Natural killer cell (primary cell): ENCODE results near the gene XXYLT1. TPM values are rescaled to one million over a fixed set of nuclear protein-coding genes. Genes with fewer than 3 reads are reported as not detected.

Experiments used
- ATAC-seq, 3 donors: fragments of 150-1000 bp in 2 of 3; fragments of 200-7000 bp in 1 of 3; cut with Tn5 transposase; 1 replicate in 1 of 3; 2 replicates in 2 of 3; pipeline ENCODE4 v1.10.0; 2021; ENCODE audit warnings: mild to moderate bottlenecking in 2 of 3, moderate library complexity in 2 of 3
- DNase-seq, 2 donors: peaks; one replicate each; pipeline versions ENCODE4 v3.0.0 to v3.0.0-alpha.2; 2013 to 2021; ENCODE audit warnings: mixed read lengths in 1 of 2
- H3K27ac ChIP-seq: one replicate; pipeline ENCODE4 v1.5.1; 2013; ENCODE audit warnings: mild to moderate bottlenecking, low read length
- H3K27me3 ChIP-seq: one replicate; pipeline ENCODE4 v1.6.1; 2013; ENCODE audit warnings: low read length; ENCODE audit not compliant: control insufficient read depth, insufficient read depth
- H3K36me3 ChIP-seq: one replicate; pipeline ENCODE4 v1.6.1; 2013; ENCODE audit warnings: low read length; ENCODE audit not compliant: control insufficient read depth, insufficient read depth
- H3K4me1 ChIP-seq: one replicate; pipeline ENCODE4 v1.6.1; 2013; ENCODE audit warnings: low read length; ENCODE audit not compliant: control insufficient read depth, insufficient read depth
- H3K4me3 ChIP-seq: one replicate; pipeline ENCODE4 v1.5.1; 2013; ENCODE audit warnings: low read length
- H3K9me3 ChIP-seq: one replicate; pipeline ENCODE4 v1.6.1; 2013; ENCODE audit warnings: low read length; ENCODE audit not compliant: control insufficient read depth, insufficient read depth
- H3K27ac Mint-ChIP-seq, 2 donors: one replicate each; pipeline ENCODE4 v1.8.0; 2022; ENCODE audit warnings: mild to moderate bottlenecking in 2 of 2, mixed read lengths in 2 of 2, moderate library complexity in 1 of 2
- H3K27me3 Mint-ChIP-seq, 2 donors: one replicate each; pipeline ENCODE4 v1.8.0; 2022; ENCODE audit warnings: low read depth in 2 of 2, mixed read lengths in 2 of 2
- H3K36me3 Mint-ChIP-seq: one replicate; pipeline ENCODE4 v1.8.0; 2022; ENCODE audit warnings: mixed read lengths
- H3K4me1 Mint-ChIP-seq, 2 donors: one replicate each; pipeline ENCODE4 v1.8.0; 2022; ENCODE audit warnings: mixed read lengths in 2 of 2
- H3K4me3 Mint-ChIP-seq: one replicate; pipeline ENCODE4 v1.8.0; 2022; ENCODE audit warnings: mild to moderate bottlenecking, moderate library complexity, mixed read lengths
- H3K9me3 Mint-ChIP-seq, 2 donors: one replicate each; pipeline ENCODE4 v1.8.0; 2022; ENCODE audit warnings: mixed read lengths in 2 of 2
- CTCF ChIP-seq: fragments of 200-600 bp; IDR thresholded peaks from one replicate; pipeline ENCODE4 v1.8.0; 2022; ENCODE audit warnings: antibody characterized with exemption
- WGBS: methylation state at CpG from one replicate; pipeline ENCODE4 v1.1.7; 2013; ENCODE audit warnings: missing lambda C conversion rate; ENCODE audit not compliant: insufficient coverage; 5-methylcytosine and 5-hydroxymethylcytosine counted together
- intact Hi-C: fragments of 100-400 bp; cut with micrococcal nuclease; formaldehyde crosslinking; loops from one replicate; pipeline ENCODE4 v1.14.2; 2022
- total RNA-seq, 4 donors: library from RNA; stranded (reverse); fragments of 120-200 nt in 1 of 4; gene quantifications; one replicate each; pipeline versions ENCODE4 v1.2.3 to v1.2.4, GENCODE V29; 2013 to 2022

The XXYLT1 gene
- total RNA-seq, 3 donors from 2014 or later (not counting 1 experiment from before 2014, with no cell fraction given) = 8.7 to 13.6 (median 10.2) TPM

- Mint-ChIP-seq H3K4me1 (peaks cover 4 to 9% of the 10 kb centered on the region in 2 donors), H3K27ac (no peak overlapping the region), H3K27me3 (no peaks in the 10 kb centered on the region), H3K36me3 (no peaks in the 10 kb centered on the region), H3K9me3 (no peaks in the 10 kb centered on the region), H3K4me3 (no peak overlapping the region)
- no peaks in the 10 kb centered on the region for H3K9me3 ChIP-seq
- intact Hi-C loops = no loop called here
- 89% methylated on average over 12 of the region's 12 CpGs for WGBS
- no peaks in the 10 kb centered on the region for H3K36me3 ChIP-seq
- no peak for TF ChIP-seq CTCF
- H3K27ac ChIP-seq = no peak overlapping the region
- H3K27me3 ChIP-seq = no peaks in the 10 kb centered on the region
- DNase-seq (peak in 1 of 2 donors; percentile 77), ATAC-seq (no peak)
- H3K4me1 ChIP-seq = peaks cover under 1% of the 10 kb centered on the region
- no peak overlapping the region for H3K4me3 ChIP-seq
Measured at GRCh38 chr3:195133462-195133861, 137.5 kb downstream of the XXYLT1 start.

GRCh38 chr3:195133013-195133412 is 137.9 kb downstream of the XXYLT1 start:
- intact Hi-C loops = no loop called here
- H3K4me1 Mint-ChIP-seq = peaks cover 8 to 13% of the 10 kb centered on the region in 2 donors
- no peaks in the 10 kb centered on the region for H3K27me3 Mint-ChIP-seq
- H3K9me3 Mint-ChIP-seq = no peaks in the 10 kb centered on the region
- no peak overlapping the region for H3K4me3 Mint-ChIP-seq
- Histone ChIP-seq H3K36me3 (no peaks in the 10 kb centered on the region), H3K4me1 (peaks cover 3% of the 10 kb centered on the region), H3K27me3 (no peaks in the 10 kb centered on the region), H3K4me3 (no peak overlapping the region), H3K9me3 (no peaks in the 10 kb centered on the region), H3K27ac (no peak overlapping the region)
- WGBS = 91% methylated on average over 4 of the region's 4 CpGs
- DNase-seq (no peak), ATAC-seq (no peak)
- TF ChIP-seq CTCF = no peak
- H3K36me3 Mint-ChIP-seq = no peaks in the 10 kb centered on the region
- no peak overlapping the region for H3K27ac Mint-ChIP-seq

GRCh38 chr3:195131176-195131575 is 139.8 kb downstream of the XXYLT1 start:
- Mint-ChIP-seq H3K27me3 (no peaks in the 10 kb centered on the region), H3K4me3 (no peak overlapping the region), H3K36me3 (no peaks in the 10 kb centered on the region), H3K9me3 (no peaks in the 10 kb centered on the region), H3K4me1 (peaks cover 16 to 21% of the 10 kb centered on the region in 2 donors), H3K27ac (no peak overlapping the region)
- Histone ChIP-seq H3K36me3 (no peaks in the 10 kb centered on the region), H3K9me3 (no peaks in the 10 kb centered on the region), H3K4me1 (peaks cover 8% of the 10 kb centered on the region), H3K27ac (no peak overlapping the region), H3K4me3 (no peak overlapping the region), H3K27me3 (no peaks in the 10 kb centered on the region)
- intact Hi-C loops = no loop called here
- DNase-seq (no peak), ATAC-seq (no peak)
- 95% methylated on average over 4 of the region's 4 CpGs for WGBS
- no peak for TF ChIP-seq CTCF
